ENCODE results near the gene CNFN.

CNFN gene

DNA sequence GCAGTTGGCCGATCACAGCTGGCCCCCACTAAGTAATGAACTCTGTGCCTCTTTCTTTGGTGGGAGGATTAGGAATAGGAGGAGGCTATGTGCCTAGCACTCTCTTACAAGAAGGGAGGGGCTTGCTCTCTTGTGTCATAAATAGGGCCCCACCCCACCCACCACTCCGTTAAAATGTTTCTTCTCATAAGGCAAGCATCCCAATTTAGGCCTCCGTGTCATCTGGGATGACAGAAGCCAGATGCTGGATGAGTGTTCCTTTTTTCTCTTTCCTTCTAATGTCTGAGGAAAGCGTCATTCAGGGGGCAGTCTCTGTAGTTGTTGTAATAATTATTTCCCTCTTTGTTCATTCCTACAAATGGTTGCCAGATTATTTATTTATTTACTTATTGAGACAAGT, 37.2 kb upstream of the CNFN start, which contains the start of gene LIPE:
TSS of gene LIPE (minus strand) at position 76 of the 400 bp plus-strand sequence. CDS start 239 bp downstream, outside the sequence.
- TF ChIP-seq, protein P1, sequence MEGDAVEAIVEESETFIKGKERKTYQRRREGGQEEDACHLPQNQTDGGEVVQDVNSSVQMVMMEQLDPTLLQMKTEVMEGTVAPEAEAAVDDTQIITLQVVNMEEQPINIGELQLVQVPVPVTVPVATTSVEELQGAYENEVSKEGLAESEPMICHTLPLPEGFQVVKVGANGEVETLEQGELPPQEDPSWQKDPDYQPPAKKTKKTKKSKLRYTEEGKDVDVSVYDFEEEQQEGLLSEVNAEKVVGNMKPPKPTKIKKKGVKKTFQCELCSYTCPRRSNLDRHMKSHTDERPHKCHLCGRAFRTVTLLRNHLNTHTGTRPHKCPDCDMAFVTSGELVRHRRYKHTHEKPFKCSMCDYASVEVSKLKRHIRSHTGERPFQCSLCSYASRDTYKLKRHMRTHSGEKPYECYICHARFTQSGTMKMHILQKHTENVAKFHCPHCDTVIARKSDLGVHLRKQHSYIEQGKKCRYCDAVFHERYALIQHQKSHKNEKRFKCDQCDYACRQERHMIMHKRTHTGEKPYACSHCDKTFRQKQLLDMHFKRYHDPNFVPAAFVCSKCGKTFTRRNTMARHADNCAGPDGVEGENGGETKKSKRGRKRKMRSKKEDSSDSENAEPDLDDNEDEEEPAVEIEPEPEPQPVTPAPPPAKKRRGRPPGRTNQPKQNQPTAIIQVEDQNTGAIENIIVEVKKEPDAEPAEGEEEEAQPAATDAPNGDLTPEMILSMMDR (IDR thresholded peaks at IDR 0.05; ENCODE audit: insufficient read depth, low read depth, low read length, missing control alignments) = no peak
- DNase-seq (ENCODE audit: low read depth) = no peak

DNA sequence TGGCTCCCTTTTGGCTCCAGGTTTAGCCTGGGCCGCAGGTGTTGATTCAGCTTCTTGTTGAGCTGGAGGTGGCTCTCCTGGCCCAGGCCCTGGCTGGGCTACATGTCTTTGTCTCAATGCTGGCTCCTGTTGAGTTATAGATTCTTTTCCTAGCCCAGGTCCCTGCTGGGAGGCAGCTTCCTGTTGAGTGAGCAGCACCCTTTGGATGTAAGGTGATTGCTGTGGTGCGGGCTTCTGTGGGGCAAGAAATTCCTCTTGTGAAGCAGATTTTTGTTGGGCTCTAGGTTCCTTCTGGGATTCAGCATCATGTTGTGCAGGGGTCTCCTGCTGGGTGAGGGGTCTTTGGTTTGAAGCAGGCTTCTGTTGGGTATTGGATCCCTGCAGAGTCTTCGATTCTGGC, 36.5 kb upstream of the CNFN start:
- TF ChIP-seq, protein P1 (IDR thresholded peaks at IDR 0.05; ENCODE audit: insufficient read depth, low read depth, low read length, missing control alignments) = no peak
- DNase-seq (ENCODE audit: low read depth) = no peak

More for the DNA sequence above, 37.2 kb upstream of the CNFN start, which contains the start of gene LIPE:
- no peak within 1 kb of the TSS for H3K4me3 ChIP-seq (ENCODE audit: low read depth, low read length)

DNA sequence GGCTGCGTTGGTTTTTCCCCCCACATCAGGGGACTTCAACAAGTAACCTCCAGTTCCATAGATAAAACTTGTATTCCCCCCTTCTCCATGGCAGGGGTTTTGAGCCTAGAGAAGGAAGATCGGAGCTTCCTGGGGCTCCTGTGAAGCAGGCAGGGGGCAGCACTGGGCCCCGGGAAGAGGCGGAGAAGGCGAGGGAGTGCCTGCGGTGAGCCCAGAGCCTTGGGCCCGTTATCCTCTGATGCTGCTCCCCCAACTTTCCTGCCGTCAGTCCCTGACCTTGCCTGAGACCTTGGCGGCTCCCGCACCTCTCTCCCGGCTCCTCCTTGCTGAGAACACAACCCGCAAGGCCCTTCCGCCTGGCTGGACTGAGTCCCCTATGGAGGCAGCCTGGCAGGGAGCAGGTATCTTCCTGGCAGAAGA, 34.6 kb upstream of the CNFN start:
- no peak for DNase-seq (ENCODE audit: low read depth)
- TF ChIP-seq, protein P1 (IDR thresholded peaks at IDR 0.05; ENCODE audit: insufficient read depth, low read depth, low read length, missing control alignments) = no peak
- H3K4me3 ChIP-seq (ENCODE audit: low read depth, low read length) = no peak overlapping the region

More for the DNA sequence above, 36.5 kb upstream of the CNFN start:
- H3K4me3 ChIP-seq (ENCODE audit: low read depth, low read length) = no peak overlapping the region

DNA sequence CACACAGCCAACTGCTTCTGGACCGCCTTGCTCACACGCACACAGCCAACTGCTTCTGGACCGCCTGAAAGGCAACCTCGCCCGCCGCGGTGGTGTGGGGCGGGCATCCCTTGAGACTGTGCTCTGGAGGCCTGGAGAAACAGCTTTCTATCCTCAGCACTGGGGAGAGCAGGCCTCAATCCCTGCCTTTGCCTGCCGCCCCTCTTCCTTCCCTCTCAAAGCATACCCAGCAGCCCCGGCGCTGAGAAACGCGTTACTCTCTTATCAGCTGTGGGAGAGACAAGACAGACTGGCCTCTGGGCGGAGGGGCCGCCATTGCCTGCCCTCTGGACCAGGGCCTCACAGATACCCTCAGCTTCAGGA, 34.2 kb upstream of the CNFN start:
- TF ChIP-seq, protein P1 (IDR thresholded peaks at IDR 0.05; ENCODE audit: insufficient read depth, low read depth, low read length, missing control alignments) = no peak
- H3K4me3 ChIP-seq (ENCODE audit: low read depth, low read length) = no peak overlapping the region
- DNase-seq (ENCODE audit: low read depth) = no peak

DNA sequence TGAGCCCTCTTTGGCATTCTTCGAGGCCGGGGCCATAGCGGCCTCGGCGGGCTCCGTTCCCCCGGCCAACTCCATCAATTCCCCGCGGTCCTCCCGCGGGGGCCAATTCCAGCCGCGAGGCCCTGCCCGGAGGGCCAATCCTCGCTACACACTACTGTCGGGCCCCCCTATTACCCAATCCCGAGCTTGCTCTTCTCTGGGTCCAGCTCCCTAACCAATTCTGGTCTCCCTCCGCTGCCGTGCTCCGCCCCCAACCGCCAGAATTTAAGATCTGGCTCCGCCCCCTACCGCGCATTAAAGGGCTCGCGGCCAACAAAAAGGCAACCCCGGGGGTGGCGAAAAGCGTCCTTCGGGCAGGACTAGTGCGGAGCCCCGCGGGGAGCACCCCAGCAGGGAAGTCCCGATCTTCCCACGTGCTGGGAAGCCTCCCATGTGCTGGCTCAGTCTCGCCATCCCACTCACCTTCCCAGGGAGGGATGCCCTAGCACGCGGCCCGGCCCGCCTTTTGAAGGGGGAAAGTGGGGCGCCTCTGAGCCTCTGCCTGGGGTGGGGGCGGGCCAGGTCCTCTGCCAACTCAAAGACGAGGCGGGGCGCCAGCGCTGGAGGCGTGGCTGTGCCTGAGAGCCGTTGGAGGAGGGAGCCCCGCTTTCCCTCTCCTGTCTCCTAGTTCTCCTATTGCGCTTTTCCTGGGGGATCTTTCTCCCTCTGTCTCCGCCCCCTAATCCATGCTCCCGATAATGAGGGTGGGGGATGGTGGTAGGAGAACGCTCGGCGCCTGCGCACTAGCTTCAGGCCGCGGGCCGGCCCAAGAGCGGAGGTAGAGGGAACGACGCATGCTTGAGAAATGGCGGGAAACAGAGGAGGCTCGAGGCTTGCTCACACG, 33.6 kb upstream of the CNFN start:
- DNase-seq (ENCODE audit: low read depth) = peak; percentile 96
- TF ChIP-seq, protein P1 (IDR thresholded peaks at IDR 0.05; ENCODE audit: insufficient read depth, low read depth, low read length, missing control alignments) = no peak
- H3K4me3 ChIP-seq (ENCODE audit: low read depth, low read length) = peak overlapping the region; percentile 91

DNA sequence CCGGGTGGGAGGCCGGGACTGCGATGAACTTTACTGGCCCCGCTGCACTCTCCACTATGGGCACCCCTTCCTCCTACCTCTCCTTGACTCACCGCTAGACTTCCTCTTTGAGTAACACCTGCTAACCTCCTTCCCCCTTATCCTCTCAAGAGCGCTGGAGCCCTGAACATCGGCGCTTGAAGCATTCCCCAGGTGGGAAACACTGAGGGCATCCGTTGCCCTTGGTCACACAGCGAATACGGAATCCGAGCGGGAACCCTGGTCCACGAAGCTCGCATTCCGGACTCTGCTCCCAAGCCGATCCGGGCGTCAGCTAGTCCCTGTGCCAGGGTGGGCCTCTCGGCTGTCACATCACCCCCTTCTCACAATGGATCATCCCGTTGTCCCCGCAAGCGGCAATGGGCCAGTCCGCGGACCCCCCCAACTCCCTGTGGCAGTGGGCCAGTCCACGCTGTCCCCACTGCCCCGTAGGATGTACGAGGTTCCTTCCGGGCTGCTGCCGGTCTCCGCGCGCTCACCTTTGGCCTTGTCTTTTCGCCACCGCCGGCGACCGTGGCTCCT, 32.9 kb upstream of the CNFN start:
- peak overlapping the region; percentile 91 for H3K4me3 ChIP-seq (ENCODE audit: low read depth, low read length)
- DNase-seq (ENCODE audit: low read depth) = peak; percentile 73
- TF ChIP-seq, protein P1 (IDR thresholded peaks at IDR 0.05; ENCODE audit: insufficient read depth, low read depth, low read length, missing control alignments) = no peak

Data from GM12865 (cell line).